ENCODE results near the gene ARGLU1.
"Not testable (repeated sequence)": the region's sequence is repeated elsewhere in the genome, so short reads cannot be mapped to it uniquely, and the experiment has no call there.

Gene ARGLU1

GRCh38 chr13:106567474-106568298, at the start of gene ARGLU1:
Gene ARGLU1 (minus strand): TSS chr13:106568137. CDS start chr13:106567919, 218 bp downstream.
- peak; percentile 94 to 95 for DNase-seq (ENCODE audit: low read depth in 2 of 2)

- DNase-seq (ENCODE audit: low read depth in 2 of 2), result no peak
Observed at GRCh38 chr13:106617561-106617960, 49.6 kb upstream of the ARGLU1 start.

GRCh38 chr13:106616729-106617128, 48.8 kb upstream of the ARGLU1 start:
- DNase-seq (ENCODE audit: low read depth in 2 of 2), result no peak

GRCh38 chr13:106614874-106615273, 46.9 kb upstream of the ARGLU1 start:
- DNase-seq (ENCODE audit: low read depth in 2 of 2), result no peak

- DNase-seq (ENCODE audit: low read depth in 2 of 2), result no peak
Observed at GRCh38 chr13:106612688-106613087, 44.8 kb upstream of the ARGLU1 start.

GRCh38 chr13:106610486-106610885, 42.5 kb upstream of the ARGLU1 start:
- no peak for DNase-seq (ENCODE audit: low read depth in 2 of 2)

GRCh38 chr13:106609116-106609515, 41.2 kb upstream of the ARGLU1 start:
- no peak for DNase-seq (ENCODE audit: low read depth in 2 of 2)

GRCh38 chr13:106603546-106603945, 35.6 kb upstream of the ARGLU1 start:
- DNase-seq (ENCODE audit: low read depth in 2 of 2), result no peak

GRCh38 chr13:106602178-106602577, 34.2 kb upstream of the ARGLU1 start:
- no peak for DNase-seq (ENCODE audit: low read depth in 2 of 2)

- no peak for DNase-seq (ENCODE audit: low read depth in 2 of 2)
Observed at GRCh38 chr13:106601489-106601888, 33.6 kb upstream of the ARGLU1 start.

GRCh38 chr13:106600798-106601135, 32.8 kb upstream of the ARGLU1 start:
- not testable (repeated sequence) for DNase-seq (ENCODE audit: low read depth in 2 of 2)

GRCh38 chr13:106599875-106600797, 32.2 kb upstream of the ARGLU1 start:
- DNase-seq (ENCODE audit: low read depth in 2 of 2), result no peak

- no peak for DNase-seq (ENCODE audit: low read depth in 2 of 2)
Observed at GRCh38 chr13:106597749-106598395, 29.9 kb upstream of the ARGLU1 start.

GRCh38 chr13:106597186-106597585, 29.2 kb upstream of the ARGLU1 start:
- DNase-seq (ENCODE audit: low read depth in 2 of 2), result no peak

GRCh38 chr13:106596275-106596937, 28.5 kb upstream of the ARGLU1 start:
- DNase-seq (ENCODE audit: low read depth in 2 of 2), result no peak

GRCh38 chr13:106595625-106596024, 27.7 kb upstream of the ARGLU1 start:
- no peak for DNase-seq (ENCODE audit: low read depth in 2 of 2)

GRCh38 chr13:106594980-106595379, 27.0 kb upstream of the ARGLU1 start:
- DNase-seq (ENCODE audit: low read depth in 2 of 2), result no peak

- DNase-seq (ENCODE audit: low read depth in 2 of 2), result no peak
Observed at GRCh38 chr13:106593132-106593531, 25.2 kb upstream of the ARGLU1 start.

GRCh38 chr13:106591299-106591698, 23.4 kb upstream of the ARGLU1 start:
- no peak for DNase-seq (ENCODE audit: low read depth in 2 of 2)

GRCh38 chr13:106589716-106590115, 21.8 kb upstream of the ARGLU1 start:
- no peak for DNase-seq (ENCODE audit: low read depth in 2 of 2)

- no peak for DNase-seq (ENCODE audit: low read depth in 2 of 2)
Observed at GRCh38 chr13:106588367-106588766, 20.4 kb upstream of the ARGLU1 start.

- DNase-seq (ENCODE audit: low read depth in 2 of 2), result no peak
Observed at GRCh38 chr13:106587787-106588186, 19.9 kb upstream of the ARGLU1 start.
